GM12878 (cell line): ENCODE measurements around the gene CBR3. TPM values are rescaled to one million over a fixed set of nuclear protein-coding genes. Genes with fewer than 3 reads are reported as not detected.

Experiments
- ATAC-seq: fragments of 200-7000 bp; cut with Tn5 transposase; 3 replicates; pipeline ENCODE4 v1.9.1; 2020; ENCODE audit warnings: mild to moderate bottlenecking, moderate library complexity
- BruUV-seq: library from RNA; stranded (reverse); fragments of 400-500 nt; replicated peaks from 2 replicates; lab custom pipeline; 2021; lab: Mats Ljungman, UMichigan
- CTCF ChIA-PET: fragments of 300-600 bp; sonication (Branson Sonifier 250); formaldehyde crosslinking; extraction: SDS; loops from one replicate; lab custom pipeline; 2021; ENCODE audit warnings: inconsistent platforms; lab: Yijun Ruan, JAX
- POLR2A ChIA-PET: fragments of 350-600 bp; formaldehyde crosslinking; extraction: SDS; loops from one replicate; lab custom pipeline; 2021; ENCODE audit warnings: inconsistent platforms; lab: Charles Lee
- RAD21 ChIA-PET: fragments of 300-600 bp; sonication (Branson Sonifier 250); formaldehyde crosslinking; loops from one replicate; lab custom pipeline; 2023; ENCODE audit warnings: antibody characterized with exemption; ENCODE audit not compliant: unreplicated experiment; lab: Charles Lee
- SMC1A ChIA-PET: fragments of 300-600 bp; sonication (Branson Sonifier 250); formaldehyde crosslinking; loops from one replicate; lab custom pipeline; 2023; ENCODE audit not compliant: unreplicated experiment, uncharacterized antibody; lab: Charles Lee
- DNase-seq: peaks from one replicate; pipeline ENCODE4 v3.0.0-alpha.2; 2011; ENCODE audit warnings: low read depth, low spot score
- FAIRE-seq: peaks from 3 replicates; lab custom pipeline; 2011; peaks lifted over from hg19 to GRCh38; lab: Jason Lieb, UNC
- H2AFZ ChIP-seq: 2 replicates; pipeline ENCODE4 v1.6.0; 2011; ENCODE audit warnings: low read depth, low read length, control low read depth; ENCODE audit not compliant: control insufficient read depth
- H3K27ac ChIP-seq: 2 replicates; pipeline ENCODE4 v1.5.1; 2011; ENCODE audit warnings: control low read depth; ENCODE audit not compliant: control insufficient read depth, insufficient read depth
- H3K27me3 ChIP-seq, 2 experiments: replicated peaks in 1 of 2; 2 replicates each; pipeline versions ENCODE4 v1.6.0 to v1.6.1; 2011; ENCODE audit warnings: low read length in 1 of 2; ENCODE audit not compliant: control insufficient read depth in 2 of 2, insufficient read depth in 2 of 2
- H3K36me3 ChIP-seq, 2 experiments: 2 replicates each; pipeline ENCODE4 v1.5.1; 2011; ENCODE audit warnings: low read length in 1 of 2; ENCODE audit not compliant: control insufficient read depth in 2 of 2, insufficient read depth in 2 of 2
- H3K4me1 ChIP-seq: 2 replicates; pipeline ENCODE4 v1.6.1; 2011; ENCODE audit warnings: mild to moderate bottlenecking, low read length, moderate library complexity, mixed read lengths; ENCODE audit not compliant: control insufficient read depth, insufficient read depth
- H3K4me2 ChIP-seq: 2 replicates; pipeline ENCODE4 v1.6.0; 2011; ENCODE audit warnings: control low read depth; ENCODE audit not compliant: control insufficient read depth, insufficient read depth
- H3K4me3 ChIP-seq: fragments of 200-600 bp; sonication (generic); 2 replicates; pipeline ENCODE4 v1.5.1; 2016
- H3K79me2 ChIP-seq: 2 replicates; pipeline ENCODE4 v1.6.0; 2011; ENCODE audit warnings: low read length; ENCODE audit not compliant: control insufficient read depth, insufficient read depth
- H3K9ac ChIP-seq: 2 replicates; pipeline ENCODE4 v1.8.0; 2011; ENCODE audit warnings: low read length, control low read depth, mixed read lengths; ENCODE audit not compliant: control insufficient read depth, insufficient read depth
- H3K9me3 ChIP-seq: replicated peaks from 3 replicates; pipeline ENCODE4 v1.5.1; 2011; ENCODE audit warnings: mild to moderate bottlenecking, low read length; ENCODE audit not compliant: control insufficient read depth, insufficient read depth
- H4K20me1 ChIP-seq: 2 replicates; pipeline ENCODE4 v1.6.0; 2011; ENCODE audit not compliant: control insufficient read depth, insufficient read depth
- CHD2 ChIP-seq: IDR thresholded peaks from 2 replicates; pipeline ENCODE4 v1.6.1; 2011; ENCODE audit warnings: low read depth, low read length, improper control_type of control experiment, borderline replicate concordance
- EGR1 ChIP-seq, 2 experiments: IDR thresholded peaks; 1 replicate in 1 of 2; 2 replicates in 1 of 2; pipeline ENCODE4 v1.6.1; 2011 to 2012; ENCODE audit warnings: low read depth in 2 of 2, low read length in 2 of 2, borderline replicate concordance in 1 of 2, mild to moderate bottlenecking in 1 of 2, moderate library complexity in 1 of 2
- MTA2 ChIP-seq: fragments of 450-650 bp; IDR thresholded peaks from 2 replicates; pipeline ENCODE4 v1.6.1; 2016; ENCODE audit warnings: low read depth, mild to moderate bottlenecking, moderate library complexity
- SP1 ChIP-seq: IDR thresholded peaks from one replicate; pipeline ENCODE4 v1.6.1; 2011; ENCODE audit warnings: low read depth, low read length
- WRNIP1 ChIP-seq: IDR thresholded peaks from 2 replicates; pipeline ENCODE4 v1.6.1; 2011; ENCODE audit warnings: low read depth, low read length, improper control_type of control experiment, borderline replicate concordance
- ZNF384 ChIP-seq: IDR thresholded peaks from 2 replicates; pipeline ENCODE4 v1.6.1; 2012; ENCODE audit warnings: low read depth, mild to moderate bottlenecking, low read length, improper control_type of control experiment, borderline replicate concordance
- WGBS: methylation state at CpG from one replicate; pipeline ENCODE4 v1.1.6; 2016; ENCODE audit warnings: low lambda C conversion rate; ENCODE audit not compliant: insufficient replicate concordance, insufficient coverage; ENCODE audit errors: missing lambda C conversion rate; 5-methylcytosine and 5-hydroxymethylcytosine counted together
- in situ Hi-C: fragments of 300-500 bp; cut with MboI; formaldehyde crosslinking; loops from 9 replicates; pipeline ENCODE4 v1.14.3; 2018; ENCODE audit warnings: mixed read lengths
- intact Hi-C: fragments of 100-400 bp; cut with micrococcal nuclease; formaldehyde crosslinking; loops from one replicate; pipeline ENCODE4 v1.14.2; 2022; ENCODE audit not compliant: unreplicated experiment
- polyA plus RNA-seq, 11 experiments: library from polyadenylated mRNA; depleted of rRNA in 4 of 11; unstranded in 6 of 11; stranded (reverse) in 5 of 11; fragments of >200 nt; fragmentation: Nextera tagmentation in 4 of 11; fragmentation: Illumina TruSeq in 1 of 11; extraction: Ambion mirVana in 4 of 11; extraction: Trizol in 1 of 11; gene quantifications; 1 replicate in 1 of 11; 2 replicates in 10 of 11; pipeline versions ENCODE4 v1.2.1 to v1.2.3, GENCODE V29; 2011 to 2016; ENCODE audit warnings: inconsistent platforms in 2 of 11, missing spikeins in 2 of 11, low read depth in 1 of 11
- total RNA-seq, 4 experiments: library from RNA; depleted of rRNA in 3 of 4; stranded (reverse); fragments of >200 nt in 3 of 4; fragmentation: Illumina TruSeq in 1 of 4; extraction: Trizol in 1 of 4; gene quantifications; 2 replicates each; pipeline versions ENCODE4 v1.2.1 to v1.2.3, GENCODE V29; 2013 to 2021
- TF ChIP-seq, protein P1 (sequence below): fragments of 150-350 bp; IDR thresholded peaks from 2 replicates; pipeline ENCODE4 v1.6.1; 2014; ENCODE audit warnings: mild to moderate bottlenecking, low read depth, low read length
- TF ChIP-seq, protein P2 (sequence below): fragments of 450-650 bp; IDR thresholded peaks from 2 replicates; pipeline ENCODE4 v1.6.1; 2017; ENCODE audit warnings: mild to moderate bottlenecking, low read depth, inconsistent platforms; ENCODE audit not compliant: poor library complexity, severe bottlenecking
- TF ChIP-seq, protein P3 (sequence below): fragments of 450-650 bp; IDR thresholded peaks from 2 replicates; pipeline ENCODE4 v1.6.1; 2017; ENCODE audit warnings: antibody characterized with exemption, mild to moderate bottlenecking, moderate library complexity

The CBR3 gene
- total and polyA plus RNA-seq, 10 of the 15 experiments (the other 5 are each of a cell fraction or from before 2014, with no cell fraction given) = 0.48 to 17.2 (median 11.2) TPM

DNA sequence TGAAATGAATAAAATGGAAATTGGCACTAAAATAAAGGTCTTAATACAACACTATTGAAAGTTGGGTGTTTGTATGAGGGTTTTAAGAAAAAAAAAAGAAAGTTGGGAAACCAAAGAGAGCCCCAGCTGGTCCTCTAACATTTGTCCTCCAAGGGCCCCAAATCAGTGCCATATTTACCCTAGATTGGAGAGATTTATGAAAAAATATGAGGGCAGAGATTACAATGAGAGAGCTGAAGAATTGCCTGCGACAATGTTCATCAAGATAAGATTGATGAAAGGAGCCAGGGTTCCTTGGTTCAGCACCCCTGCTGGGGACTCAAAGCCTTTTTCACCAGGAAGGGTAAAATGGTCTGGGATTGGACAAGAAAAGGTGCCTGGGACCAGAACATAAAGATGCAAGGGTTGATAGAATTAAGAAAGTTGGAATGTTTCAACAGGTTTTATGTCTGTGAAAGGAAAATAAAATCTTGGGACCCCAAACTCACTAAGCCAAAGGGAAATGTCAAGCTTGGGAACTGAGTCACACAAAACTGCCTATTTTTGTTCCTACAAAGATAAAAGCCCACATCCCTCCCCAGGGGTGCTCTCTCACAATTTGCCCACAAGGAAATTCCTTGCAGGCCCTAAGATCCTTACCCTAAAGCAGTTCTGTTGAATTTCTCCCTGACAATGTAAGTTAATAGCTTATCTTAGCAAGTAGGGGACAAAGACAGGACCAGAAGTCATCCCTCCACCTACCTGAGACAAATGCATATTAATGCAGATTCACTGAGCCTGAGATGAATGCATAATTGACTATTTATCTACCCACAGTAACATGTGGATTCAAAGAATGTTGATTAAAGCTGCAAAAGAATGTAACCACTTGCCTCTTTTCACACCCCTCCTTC is 38.2 kb upstream of the CBR3 start:
- Histone ChIP-seq H3K4me3 (no peak overlapping the region), H3K9ac (no peak overlapping the region), H3K4me2 (no peak overlapping the region), H2AFZ (no peak overlapping the region), H4K20me1 (no peaks in the 10 kb centered on the region), H3K27me3 (no peaks in the 10 kb centered on the region), H3K9me3 (peaks cover 13% of the 10 kb centered on the region; the same call in 2 of the 3 replicates), H3K36me3 (no peaks in the 10 kb centered on the region), H3K27ac (no peak overlapping the region), H3K4me1 (peaks cover 4% of the 10 kb centered on the region; the same call in 1 of the 2 replicates), H3K79me2 (no peaks in the 10 kb centered on the region)
- SMC1A ChIA-PET = interaction anchor here (1.0 to 2.2 kb wide), 4 partner anchors 15 to 54 kb away, joined by 3 to 9 read pairs (median 4); partner anchors contain the start of gene CBR1
- intact Hi-C loops = no loop called here
- FAIRE-seq = no peak
- in situ Hi-C loops = no loop called here
- POLR2A ChIA-PET = interaction anchor here (0.7 kb wide), 1 partner anchor 17 kb away, joined by 9 read pairs; no protein-coding TSS in a partner anchor
- 100% methylated on average over 1 of the region's 1 CpG for WGBS
- no peak for DNase-seq
- no TSS peak for BruUV-seq
- CTCF ChIA-PET = interaction anchor here (0.6 to 0.7 kb wide), 2 partner anchors 15 to 68 kb away, joined by 3 to 4 read pairs; no protein-coding TSS in a partner anchor
- RAD21 ChIA-PET = no interaction called here
- TF ChIP-seq MTA2 (no peak), CHD2 (no peak), EGR1 (IDR thresholded peaks at IDR 0.05; ENCODE audit: borderline replicate concordance in 1 of 2, low read depth in 2 of 2, low read length in 2 of 2) (no peak), WRNIP1 (no peak), SP1 (no peak), ZNF384 (no peak)
- TF ChIP-seq, protein P1, sequence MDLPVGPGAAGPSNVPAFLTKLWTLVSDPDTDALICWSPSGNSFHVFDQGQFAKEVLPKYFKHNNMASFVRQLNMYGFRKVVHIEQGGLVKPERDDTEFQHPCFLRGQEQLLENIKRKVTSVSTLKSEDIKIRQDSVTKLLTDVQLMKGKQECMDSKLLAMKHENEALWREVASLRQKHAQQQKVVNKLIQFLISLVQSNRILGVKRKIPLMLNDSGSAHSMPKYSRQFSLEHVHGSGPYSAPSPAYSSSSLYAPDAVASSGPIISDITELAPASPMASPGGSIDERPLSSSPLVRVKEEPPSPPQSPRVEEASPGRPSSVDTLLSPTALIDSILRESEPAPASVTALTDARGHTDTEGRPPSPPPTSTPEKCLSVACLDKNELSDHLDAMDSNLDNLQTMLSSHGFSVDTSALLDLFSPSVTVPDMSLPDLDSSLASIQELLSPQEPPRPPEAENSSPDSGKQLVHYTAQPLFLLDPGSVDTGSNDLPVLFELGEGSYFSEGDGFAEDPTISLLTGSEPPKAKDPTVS = no peak
- TF ChIP-seq, protein P2, sequence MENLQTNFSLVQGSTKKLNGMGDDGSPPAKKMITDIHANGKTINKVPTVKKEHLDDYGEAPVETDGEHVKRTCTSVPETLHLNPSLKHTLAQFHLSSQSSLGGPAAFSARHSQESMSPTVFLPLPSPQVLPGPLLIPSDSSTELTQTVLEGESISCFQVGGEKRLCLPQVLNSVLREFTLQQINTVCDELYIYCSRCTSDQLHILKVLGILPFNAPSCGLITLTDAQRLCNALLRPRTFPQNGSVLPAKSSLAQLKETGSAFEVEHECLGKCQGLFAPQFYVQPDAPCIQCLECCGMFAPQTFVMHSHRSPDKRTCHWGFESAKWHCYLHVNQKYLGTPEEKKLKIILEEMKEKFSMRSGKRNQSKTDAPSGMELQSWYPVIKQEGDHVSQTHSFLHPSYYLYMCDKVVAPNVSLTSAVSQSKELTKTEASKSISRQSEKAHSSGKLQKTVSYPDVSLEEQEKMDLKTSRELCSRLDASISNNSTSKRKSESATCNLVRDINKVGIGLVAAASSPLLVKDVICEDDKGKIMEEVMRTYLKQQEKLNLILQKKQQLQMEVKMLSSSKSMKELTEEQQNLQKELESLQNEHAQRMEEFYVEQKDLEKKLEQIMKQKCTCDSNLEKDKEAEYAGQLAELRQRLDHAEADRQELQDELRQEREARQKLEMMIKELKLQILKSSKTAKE = no peak
- TF ChIP-seq, protein P3, sequence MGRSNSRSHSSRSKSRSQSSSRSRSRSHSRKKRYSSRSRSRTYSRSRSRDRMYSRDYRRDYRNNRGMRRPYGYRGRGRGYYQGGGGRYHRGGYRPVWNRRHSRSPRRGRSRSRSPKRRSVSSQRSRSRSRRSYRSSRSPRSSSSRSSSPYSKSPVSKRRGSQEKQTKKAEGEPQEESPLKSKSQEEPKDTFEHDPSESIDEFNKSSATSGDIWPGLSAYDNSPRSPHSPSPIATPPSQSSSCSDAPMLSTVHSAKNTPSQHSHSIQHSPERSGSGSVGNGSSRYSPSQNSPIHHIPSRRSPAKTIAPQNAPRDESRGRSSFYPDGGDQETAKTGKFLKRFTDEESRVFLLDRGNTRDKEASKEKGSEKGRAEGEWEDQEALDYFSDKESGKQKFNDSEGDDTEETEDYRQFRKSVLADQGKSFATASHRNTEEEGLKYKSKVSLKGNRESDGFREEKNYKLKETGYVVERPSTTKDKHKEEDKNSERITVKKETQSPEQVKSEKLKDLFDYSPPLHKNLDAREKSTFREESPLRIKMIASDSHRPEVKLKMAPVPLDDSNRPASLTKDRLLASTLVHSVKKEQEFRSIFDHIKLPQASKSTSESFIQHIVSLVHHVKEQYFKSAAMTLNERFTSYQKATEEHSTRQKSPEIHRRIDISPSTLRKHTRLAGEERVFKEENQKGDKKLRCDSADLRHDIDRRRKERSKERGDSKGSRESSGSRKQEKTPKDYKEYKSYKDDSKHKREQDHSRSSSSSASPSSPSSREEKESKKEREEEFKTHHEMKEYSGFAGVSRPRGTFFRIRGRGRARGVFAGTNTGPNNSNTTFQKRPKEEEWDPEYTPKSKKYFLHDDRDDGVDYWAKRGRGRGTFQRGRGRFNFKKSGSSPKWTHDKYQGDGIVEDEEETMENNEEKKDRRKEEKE = no peak
- ATAC-seq = no peak
